Mesenchymal stem cell (in vitro differentiated cells and primary cell): Measurements from ENCODE around the gene SH3D19.
A peak's percentile ranks its signal among the peaks of the same experiment; 100 is the strongest.
"Not testable (repeated sequence)": the region's sequence is repeated elsewhere in the genome, so short reads cannot be mapped to it uniquely, and the experiment has no call there.

Experiments used
- DNase-seq: peaks from one replicate; pipeline ENCODE4 v3.0.0-alpha.2; 2013
- H2AFZ ChIP-seq: one replicate; pipeline ENCODE4 v1.6.1; 2013; ENCODE audit warnings: low read depth, mild to moderate bottlenecking, control low read depth, inconsistent platforms, low read length, moderate library complexity
- H2AK5ac ChIP-seq: 2 replicates; pipeline ENCODE4 v1.6.1; 2013; ENCODE audit warnings: low read length, moderate library complexity, mild to moderate bottlenecking, inconsistent platforms; ENCODE audit not compliant: severe bottlenecking
- H2BK120ac ChIP-seq: one replicate; pipeline ENCODE4 v1.6.1; 2013; ENCODE audit warnings: low read depth, mild to moderate bottlenecking, inconsistent platforms, low read length, moderate library complexity
- H2BK12ac ChIP-seq, 2 experiments: one replicate each; pipeline ENCODE4 v1.6.1; 2013; ENCODE audit warnings: inconsistent platforms in 2 of 2, low read length in 2 of 2, mild to moderate bottlenecking in 2 of 2, moderate library complexity in 2 of 2, control low read depth in 1 of 2
- H2BK15ac ChIP-seq: one replicate; pipeline ENCODE4 v1.6.1; 2013; ENCODE audit warnings: mild to moderate bottlenecking, low read depth, inconsistent platforms; ENCODE audit not compliant: poor library complexity, severe bottlenecking
- H2BK5ac ChIP-seq: 2 replicates; pipeline ENCODE4 v1.6.1; 2013; ENCODE audit warnings: low read depth, mild to moderate bottlenecking, low read length, control low read depth, inconsistent platforms; ENCODE audit not compliant: poor library complexity, severe bottlenecking
- H3K14ac ChIP-seq, 2 experiments: one replicate each; pipeline ENCODE4 v1.6.1; 2013; ENCODE audit warnings: inconsistent platforms in 2 of 2, low read length in 2 of 2, control low read depth in 1 of 2, mild to moderate bottlenecking in 1 of 2, moderate library complexity in 1 of 2
- H3K18ac ChIP-seq, 2 experiments: one replicate each; pipeline ENCODE4 v1.6.1; 2013; ENCODE audit warnings: inconsistent platforms in 2 of 2, low read length in 2 of 2, control low read depth in 1 of 2, low read depth in 1 of 2, mild to moderate bottlenecking in 1 of 2
- H3K23ac ChIP-seq, 2 experiments: one replicate each; pipeline ENCODE4 v1.6.1; 2013; ENCODE audit warnings: inconsistent platforms in 2 of 2, low read length in 2 of 2, mild to moderate bottlenecking in 2 of 2, moderate library complexity in 2 of 2, control low read depth in 1 of 2
- H3K27ac ChIP-seq: 2 replicates; pipeline ENCODE4 v1.5.1; 2013; ENCODE audit warnings: mild to moderate bottlenecking, moderate library complexity, low read length, control low read depth, inconsistent platforms; ENCODE audit not compliant: poor library complexity, severe bottlenecking
- H3K27me3 ChIP-seq, 2 experiments: 2 replicates each; pipeline versions ENCODE4 v1.6.1 to v1.7.0; 2013; ENCODE audit warnings: low read length in 2 of 2, mild to moderate bottlenecking in 2 of 2, moderate library complexity in 2 of 2, control low read depth in 1 of 2, inconsistent platforms in 1 of 2; ENCODE audit not compliant: control insufficient read depth in 1 of 2, insufficient read depth in 1 of 2
- H3K36me3 ChIP-seq, 2 experiments: 2 replicates each; pipeline versions ENCODE4 v1.6.1 to v1.7.0; 2013; ENCODE audit warnings: low read length in 2 of 2, control low read depth in 1 of 2, inconsistent platforms in 1 of 2, low read depth in 1 of 2, mild to moderate bottlenecking in 1 of 2; ENCODE audit not compliant: insufficient read depth in 2 of 2, control insufficient read depth in 1 of 2
- H3K4ac ChIP-seq, 2 experiments: one replicate each; pipeline ENCODE4 v1.6.1; 2013; ENCODE audit warnings: inconsistent platforms in 2 of 2, low read length in 2 of 2, mild to moderate bottlenecking in 2 of 2, moderate library complexity in 2 of 2, control low read depth in 1 of 2, low read depth in 1 of 2
- H3K4me1 ChIP-seq: 2 replicates; pipeline ENCODE4 v1.6.1; 2013; ENCODE audit warnings: low read depth, low read length, control low read depth; ENCODE audit not compliant: control insufficient read depth, insufficient read depth
- H3K4me2 ChIP-seq: 2 replicates; pipeline ENCODE4 v1.6.1; 2013; ENCODE audit warnings: low read length, mild to moderate bottlenecking, inconsistent platforms; ENCODE audit not compliant: poor library complexity, severe bottlenecking
- H3K4me3 ChIP-seq, 2 experiments: 2 replicates each; pipeline versions ENCODE4 v1.5.1 to v1.7.0; 2013; ENCODE audit warnings: low read length in 2 of 2, mild to moderate bottlenecking in 2 of 2, control low read depth in 1 of 2, low read depth in 1 of 2; ENCODE audit not compliant: insufficient read depth in 1 of 2
- H3K79me1 ChIP-seq: replicated peaks from 2 replicates; pipeline ENCODE4 v1.6.1; 2013; ENCODE audit warnings: mild to moderate bottlenecking, control low read depth, low read length, inconsistent platforms; ENCODE audit not compliant: poor library complexity, severe bottlenecking
- H3K9ac ChIP-seq: 2 replicates; pipeline ENCODE4 v1.7.0; 2013; ENCODE audit warnings: mild to moderate bottlenecking, low read length, moderate library complexity
- H3K9me3 ChIP-seq: 2 replicates; pipeline ENCODE4 v1.7.0; 2013; ENCODE audit warnings: mild to moderate bottlenecking, low read length; ENCODE audit not compliant: control insufficient read depth
- H4K8ac ChIP-seq: one replicate; pipeline ENCODE4 v1.6.1; 2013; ENCODE audit warnings: inconsistent platforms, mild to moderate bottlenecking, low read length, moderate library complexity
- H4K91ac ChIP-seq: one replicate; pipeline ENCODE4 v1.6.1; 2013; ENCODE audit warnings: mild to moderate bottlenecking, low read length, inconsistent platforms
- WGBS: methylation state at CpG from one replicate; pipeline ENCODE4 v1.1.7; 2013; ENCODE audit warnings: mixed read lengths; 5-methylcytosine and 5-hydroxymethylcytosine counted together

The SH3D19 gene

DNA sequence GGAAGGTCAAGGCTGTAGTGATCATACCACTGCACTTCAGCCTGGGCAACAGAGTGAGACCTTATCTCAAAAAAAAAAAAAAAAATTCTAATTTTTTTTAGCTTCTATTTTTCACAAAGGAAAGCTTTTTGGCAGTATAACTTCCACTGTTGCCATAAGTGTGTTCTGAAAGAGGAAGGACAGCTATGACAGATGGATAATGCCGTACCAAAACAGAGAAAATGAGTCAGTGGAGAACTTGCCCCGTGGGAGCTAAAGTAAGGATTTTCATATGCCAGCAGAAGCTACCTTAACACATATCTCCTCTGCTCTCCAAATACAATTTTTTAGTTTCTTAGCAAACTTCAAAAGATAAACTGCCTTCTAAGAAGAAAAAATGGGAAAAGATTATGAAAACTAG is 182.2 kb downstream of the SH3D19 start:
- no peak overlapping the region for H2BK120ac ChIP-seq
- H3K18ac ChIP-seq: no peak overlapping the region
- no peak overlapping the region for H3K4me3 ChIP-seq
- H3K79me1 ChIP-seq: peaks cover 3% of the 10 kb centered on the region
- H2BK15ac ChIP-seq: no peak overlapping the region
- WGBS: 100% methylated on average over 1 of the region's 2 CpGs
- H3K9me3 ChIP-seq: no peaks in the 10 kb centered on the region
- no peak overlapping the region for H4K91ac ChIP-seq
- H3K4me2 ChIP-seq: no peak overlapping the region
- H2BK12ac ChIP-seq: no peak overlapping the region
- H3K14ac ChIP-seq: no peak overlapping the region
- no peak overlapping the region for H2AFZ ChIP-seq
- no peaks in the 10 kb centered on the region for H3K27me3 ChIP-seq
- H3K4ac ChIP-seq: no peak overlapping the region
- peaks cover 1% of the 10 kb centered on the region for H3K4me1 ChIP-seq
- no peak overlapping the region for H3K23ac ChIP-seq
- peak overlapping the region; percentile 26 for H3K9ac ChIP-seq
- no peak overlapping the region for H3K27ac ChIP-seq
- no peak overlapping the region for H2BK5ac ChIP-seq
- no peak overlapping the region for H2AK5ac ChIP-seq
- H3K36me3 ChIP-seq: peaks cover 30 to 94% of the 10 kb centered on the region in 2 experiments
- no peak for DNase-seq
- H4K8ac ChIP-seq: no peak overlapping the region

DNA sequence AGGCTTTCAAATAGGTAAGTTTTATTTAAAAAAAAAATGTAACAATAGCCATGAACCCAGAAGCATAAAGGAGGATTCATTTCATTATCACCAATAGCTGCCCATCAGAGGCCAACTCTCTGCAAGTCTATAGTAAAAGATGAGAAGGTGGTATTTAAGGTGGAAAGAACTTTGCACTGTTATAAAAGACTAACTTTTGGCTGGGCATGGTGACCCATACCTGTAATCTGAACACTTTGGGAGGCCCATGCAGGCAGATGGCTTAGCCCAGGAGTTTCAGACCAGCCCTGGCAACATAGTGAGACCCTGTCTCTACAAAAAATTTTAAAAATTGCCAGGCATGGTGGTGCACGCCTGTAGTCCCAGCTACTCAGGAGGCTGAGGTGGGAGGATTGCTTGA is 182.6 kb downstream of the SH3D19 start:
- Histone ChIP-seq H2BK120ac (no peak overlapping the region), H2BK15ac (no peak overlapping the region), H3K79me1 (peaks cover 3% of the 10 kb centered on the region), H3K18ac (no peak overlapping the region), H4K8ac (no peak overlapping the region), H3K4ac (no peak overlapping the region), H3K4me1 (peaks cover 1% of the 10 kb centered on the region), H3K9me3 (no peaks in the 10 kb centered on the region), H3K4me3 (no peak overlapping the region), H3K4me2 (no peak overlapping the region), H3K27ac (no peak overlapping the region), H2AK5ac (no peak overlapping the region), H3K27me3 (no peaks in the 10 kb centered on the region), H2BK5ac (no peak overlapping the region), H3K23ac (no peak overlapping the region), H3K14ac (no peak overlapping the region), H2AFZ (no peak overlapping the region), H3K36me3 (peaks cover 30 to 94% of the 10 kb centered on the region in 2 experiments), H3K9ac (no peak overlapping the region), H2BK12ac (no peak overlapping the region), H4K91ac (no peak overlapping the region)
- 100% methylated on average over 1 of the region's 1 CpG for WGBS
- DNase-seq: no peak

DNA sequence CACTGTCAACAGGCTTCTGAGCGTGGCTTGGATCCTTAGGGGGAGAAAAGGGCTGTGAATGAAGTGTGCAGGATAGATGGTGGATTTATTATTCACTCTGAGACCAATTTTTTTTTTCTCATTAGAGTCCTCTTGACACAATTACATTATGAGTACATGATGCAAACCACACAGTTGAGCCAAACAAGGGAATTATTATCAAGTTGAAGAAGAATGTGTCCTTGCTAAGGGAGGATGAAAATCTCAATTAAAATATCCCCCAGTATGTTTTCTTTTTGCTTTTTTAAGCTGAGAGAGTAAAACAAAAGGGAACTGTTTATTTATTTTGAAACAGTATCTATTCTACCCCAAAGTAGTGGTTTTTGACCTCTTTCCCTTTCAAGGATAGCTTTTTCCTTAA is 185.6 kb downstream of the SH3D19 start:
- no peak overlapping the region for H4K91ac ChIP-seq
- H4K8ac ChIP-seq: no peak overlapping the region
- no peak overlapping the region for H3K27ac ChIP-seq
- no peak overlapping the region for H3K9ac ChIP-seq
- H3K36me3 ChIP-seq: peaks cover 29 to 94% of the 10 kb centered on the region in 2 experiments
- no peak overlapping the region for H3K18ac ChIP-seq
- H3K23ac ChIP-seq: no peak overlapping the region
- no peaks in the 10 kb centered on the region for H3K27me3 ChIP-seq
- WGBS: no CpG with 5 or more reads among the region's 1 CpG
- no peak overlapping the region for H3K14ac ChIP-seq
- peaks cover 3% of the 10 kb centered on the region for H3K79me1 ChIP-seq
- no peak overlapping the region for H2BK5ac ChIP-seq
- no peaks in the 10 kb centered on the region for H3K4me1 ChIP-seq
- no peak overlapping the region for H2BK12ac ChIP-seq
- no peak overlapping the region for H3K4me3 ChIP-seq
- H2BK15ac ChIP-seq: no peak overlapping the region
- H3K9me3 ChIP-seq: no peaks in the 10 kb centered on the region
- no peak overlapping the region for H2AFZ ChIP-seq
- no peak overlapping the region for H3K4ac ChIP-seq
- no peak overlapping the region for H3K4me2 ChIP-seq
- H2BK120ac ChIP-seq: no peak overlapping the region
- no peak overlapping the region for H2AK5ac ChIP-seq
- DNase-seq: no peak

DNA sequence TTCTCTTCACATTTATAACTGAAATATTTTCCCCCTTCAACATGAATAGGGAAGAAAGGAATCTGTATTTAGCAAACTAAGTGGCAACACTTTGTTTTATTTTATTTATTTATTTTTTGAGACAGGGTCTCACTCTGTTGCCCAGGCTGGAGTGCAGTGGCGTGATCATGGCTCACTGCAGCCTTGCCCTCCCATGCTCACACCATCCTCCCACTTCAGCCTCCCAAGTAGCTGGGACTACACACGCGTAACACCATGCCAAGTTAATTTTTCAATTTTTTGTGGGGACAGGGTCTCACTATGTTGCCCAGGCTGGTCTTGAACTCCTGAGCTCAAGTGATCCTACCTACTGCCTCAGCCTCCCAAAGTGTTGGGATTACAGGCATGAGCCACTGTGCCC is 189.4 kb downstream of the SH3D19 start:
- H2BK5ac ChIP-seq, H3K27ac ChIP-seq, H2BK12ac ChIP-seq, H2BK120ac ChIP-seq, H3K4me3 ChIP-seq, H2AK5ac ChIP-seq, H4K91ac ChIP-seq, H2BK15ac ChIP-seq, H3K23ac ChIP-seq, H3K9me3 ChIP-seq, H4K8ac ChIP-seq, H3K79me1 ChIP-seq, H2AFZ ChIP-seq, H3K27me3 ChIP-seq, H3K14ac ChIP-seq, H3K4ac ChIP-seq, H3K4me1 ChIP-seq, DNase-seq, H3K18ac ChIP-seq, H3K4me2 ChIP-seq, H3K9ac ChIP-seq: not testable (repeated sequence)
- H3K36me3 ChIP-seq: peaks cover 25 to 94% of the 10 kb centered on the region in 2 experiments
- WGBS: 99% methylated on average over 3 of the region's 3 CpGs
